Nephron (organoid): ENCODE results near the gene BBLN.

ENCODE experiments used
- H3K27ac Mint-ChIP-seq, 3 experiments: 2 replicates each; pipeline ENCODE4 v1.8.0; 2020; ENCODE audit warnings: mixed read lengths in 3 of 3, mild to moderate bottlenecking in 2 of 3, moderate library complexity in 1 of 3
- H3K27me3 Mint-ChIP-seq: 2 replicates; pipeline ENCODE4 v1.8.0; 2021; ENCODE audit warnings: low read depth, mild to moderate bottlenecking, moderate library complexity, mixed read lengths
- H3K36me3 Mint-ChIP-seq: 2 replicates; pipeline ENCODE4 v1.8.0; 2020; ENCODE audit warnings: low read depth, mixed read lengths
- H3K4me1 Mint-ChIP-seq: 2 replicates; pipeline ENCODE4 v1.8.0; 2020; ENCODE audit warnings: mixed read lengths
- H3K4me3 Mint-ChIP-seq, 3 experiments: 2 replicates each; pipeline ENCODE4 v1.8.0; 2020; ENCODE audit warnings: mild to moderate bottlenecking in 3 of 3, mixed read lengths in 3 of 3, moderate library complexity in 2 of 3
- H3K9me3 Mint-ChIP-seq: 2 replicates; pipeline ENCODE4 v1.8.0; 2020; ENCODE audit warnings: mixed read lengths
- TF ChIP-seq, protein P1 (sequence below), 3 experiments: fragments of 200-600 bp; sonication (generic); IDR thresholded peaks; one replicate each; pipeline ENCODE4 v1.5.0; 2021; ENCODE audit warnings: antibody characterized with exemption in 3 of 3; ENCODE audit not compliant: unreplicated experiment in 3 of 3

BBLN gene

DNA sequence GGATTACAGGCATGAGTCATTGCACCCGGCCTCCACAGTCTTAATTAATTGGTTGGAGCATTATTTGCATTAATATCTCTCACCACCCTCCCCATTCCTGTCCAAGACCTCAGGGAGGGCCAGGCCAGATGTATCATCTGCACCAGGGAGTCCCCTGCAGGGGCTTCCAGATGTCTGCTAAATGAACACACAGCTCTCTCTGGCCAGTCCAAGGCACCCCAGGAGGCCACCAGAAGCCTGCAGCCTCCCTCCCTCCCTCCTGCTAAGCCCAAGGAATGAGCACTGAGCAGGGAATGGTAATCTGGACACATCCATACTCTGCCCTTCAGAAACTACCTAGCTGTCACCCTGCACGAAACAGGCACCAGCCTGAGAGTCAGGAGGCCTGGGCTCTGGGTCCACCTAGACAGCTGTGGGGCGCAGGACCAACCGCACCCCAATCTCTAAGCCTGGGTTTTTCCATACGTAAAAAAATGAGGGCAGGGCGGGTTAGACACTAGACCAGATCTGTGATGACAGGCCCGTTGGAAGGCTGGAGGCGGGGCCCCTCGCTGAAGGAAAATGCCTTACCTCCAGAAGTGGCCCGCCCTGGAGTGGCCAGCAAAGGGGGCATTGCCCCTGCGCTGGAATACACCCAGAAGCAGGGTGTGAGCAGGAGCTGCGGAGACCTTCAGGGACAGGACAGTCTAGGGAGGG is 23.0 kb downstream of the BBLN start:
- peaks cover 80% of the 10 kb centered on the region for H3K36me3 Mint-ChIP-seq
- H3K9me3 Mint-ChIP-seq = no peaks in the 10 kb centered on the region
- TF ChIP-seq, protein P1, sequence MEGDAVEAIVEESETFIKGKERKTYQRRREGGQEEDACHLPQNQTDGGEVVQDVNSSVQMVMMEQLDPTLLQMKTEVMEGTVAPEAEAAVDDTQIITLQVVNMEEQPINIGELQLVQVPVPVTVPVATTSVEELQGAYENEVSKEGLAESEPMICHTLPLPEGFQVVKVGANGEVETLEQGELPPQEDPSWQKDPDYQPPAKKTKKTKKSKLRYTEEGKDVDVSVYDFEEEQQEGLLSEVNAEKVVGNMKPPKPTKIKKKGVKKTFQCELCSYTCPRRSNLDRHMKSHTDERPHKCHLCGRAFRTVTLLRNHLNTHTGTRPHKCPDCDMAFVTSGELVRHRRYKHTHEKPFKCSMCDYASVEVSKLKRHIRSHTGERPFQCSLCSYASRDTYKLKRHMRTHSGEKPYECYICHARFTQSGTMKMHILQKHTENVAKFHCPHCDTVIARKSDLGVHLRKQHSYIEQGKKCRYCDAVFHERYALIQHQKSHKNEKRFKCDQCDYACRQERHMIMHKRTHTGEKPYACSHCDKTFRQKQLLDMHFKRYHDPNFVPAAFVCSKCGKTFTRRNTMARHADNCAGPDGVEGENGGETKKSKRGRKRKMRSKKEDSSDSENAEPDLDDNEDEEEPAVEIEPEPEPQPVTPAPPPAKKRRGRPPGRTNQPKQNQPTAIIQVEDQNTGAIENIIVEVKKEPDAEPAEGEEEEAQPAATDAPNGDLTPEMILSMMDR (IDR thresholded peaks at IDR 0.05; ENCODE audit: unreplicated experiment in 3 of 3) = no peak
- H3K4me3 Mint-ChIP-seq = no peak overlapping the region
- no peak overlapping the region for H3K27ac Mint-ChIP-seq
- H3K4me1 Mint-ChIP-seq = no peaks in the 10 kb centered on the region
- H3K27me3 Mint-ChIP-seq = no peaks in the 10 kb centered on the region

DNA sequence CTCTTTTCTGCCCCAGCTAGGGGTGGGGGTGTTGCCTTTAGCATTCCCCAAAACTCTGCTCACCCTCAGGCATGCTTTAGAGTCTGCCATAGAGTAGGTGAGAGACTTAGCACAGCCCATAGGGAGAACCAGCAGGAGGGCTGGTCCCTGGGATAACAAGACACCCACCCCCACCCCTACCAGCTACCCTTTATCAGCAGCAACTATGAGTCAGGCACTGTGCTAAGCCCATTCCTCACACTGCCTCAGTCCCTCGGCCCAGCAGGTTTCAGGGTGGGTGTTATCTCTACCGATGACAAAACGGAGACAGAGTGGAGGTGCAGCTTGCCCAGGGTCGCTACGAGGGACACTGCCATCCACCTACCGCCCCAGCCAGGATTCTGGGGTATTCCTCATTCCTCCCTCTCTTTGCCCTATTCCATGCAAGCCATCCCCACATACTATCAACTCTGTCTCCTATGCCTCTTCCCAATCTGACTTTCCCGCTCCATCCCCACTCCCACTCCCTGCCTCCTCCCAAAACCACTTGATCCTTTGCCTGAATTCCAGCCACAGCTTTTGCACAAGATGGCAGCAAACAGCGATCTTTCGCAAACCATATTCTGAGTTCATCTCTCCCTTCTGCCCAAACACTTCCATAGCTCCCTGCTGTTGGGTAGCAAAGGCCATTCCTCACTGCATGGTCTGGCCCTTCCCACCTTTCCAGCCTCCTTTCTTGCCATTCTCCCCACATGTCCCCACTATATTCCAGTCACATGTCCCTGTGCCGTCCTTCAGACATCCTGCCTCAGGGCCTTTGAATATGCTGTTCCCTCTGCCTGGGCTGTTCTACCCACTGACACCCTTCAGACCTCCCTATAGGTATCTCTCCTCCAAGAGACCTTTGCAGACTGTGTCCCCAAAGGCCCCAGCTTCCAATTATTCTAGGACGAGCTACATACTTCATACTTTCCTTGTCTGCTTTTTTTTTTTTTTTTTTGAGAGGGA is 26.2 kb downstream of the BBLN start:
- Mint-ChIP-seq H3K27me3 (no peaks in the 10 kb centered on the region), H3K27ac (no peak overlapping the region), H3K9me3 (no peaks in the 10 kb centered on the region), H3K4me1 (peaks cover 5% of the 10 kb centered on the region), H3K4me3 (peak overlapping the region in 1 of 3 experiments; percentile 15), H3K36me3 (peaks cover 64% of the 10 kb centered on the region)
- TF ChIP-seq, protein P1 (IDR thresholded peaks at IDR 0.05; ENCODE audit: unreplicated experiment in 3 of 3) = no peak

- TF ChIP-seq, protein P1 (IDR thresholded peaks at IDR 0.05; ENCODE audit: unreplicated experiment in 3 of 3) = no peak
- Mint-ChIP-seq H3K27me3 (no peaks in the 10 kb centered on the region), H3K36me3 (peaks cover 53% of the 10 kb centered on the region), H3K27ac (no peak overlapping the region), H3K4me3 (peak overlapping the region in 2 of 3 experiments; percentile 47 to 58), H3K9me3 (no peaks in the 10 kb centered on the region), H3K4me1 (peaks cover 9% of the 10 kb centered on the region)
Measured at GRCh38 chr9:128187361-128187760, 27.3 kb downstream of the BBLN start.

DNA sequence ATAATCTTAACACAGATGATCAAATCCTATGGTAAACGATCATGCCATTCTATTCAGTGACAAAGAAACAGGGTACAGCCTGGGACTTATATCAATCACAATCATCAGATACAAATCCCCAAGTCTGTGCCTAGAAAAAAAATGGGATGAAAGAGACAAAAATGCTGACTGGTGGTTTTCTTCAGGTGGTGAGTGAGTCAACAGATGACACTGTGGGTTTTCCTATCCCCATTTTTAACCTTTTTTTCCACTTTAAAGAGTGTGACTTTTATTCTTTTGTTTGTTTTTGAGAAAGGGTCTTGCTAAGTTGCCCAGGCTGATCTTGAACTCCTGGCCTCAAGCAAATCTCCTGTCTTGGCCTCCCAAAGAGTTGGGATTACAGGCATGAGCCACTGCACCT is 28.1 kb downstream of the BBLN start:
- TF ChIP-seq, protein P1 (IDR thresholded peaks at IDR 0.05; ENCODE audit: unreplicated experiment in 3 of 3) = no peak
- Mint-ChIP-seq H3K27ac (no peak overlapping the region), H3K4me3 (peak overlapping the region; percentile 29 to 67 (median 62)), H3K9me3 (no peaks in the 10 kb centered on the region), H3K36me3 (peaks cover 45% of the 10 kb centered on the region), H3K27me3 (no peaks in the 10 kb centered on the region), H3K4me1 (peaks cover 9% of the 10 kb centered on the region)

GRCh38 chr9:128190013-128190412 is 29.9 kb downstream of the BBLN start:
- H3K27me3 Mint-ChIP-seq = no peaks in the 10 kb centered on the region
- H3K4me1 Mint-ChIP-seq = peaks cover 9% of the 10 kb centered on the region
- peaks cover 34% of the 10 kb centered on the region for H3K36me3 Mint-ChIP-seq
- TF ChIP-seq, protein P1 (IDR thresholded peaks at IDR 0.05; ENCODE audit: unreplicated experiment in 3 of 3) = no peak
- no peaks in the 10 kb centered on the region for H3K9me3 Mint-ChIP-seq
- H3K4me3 Mint-ChIP-seq = peak overlapping the region; percentile 92 to 100 (median 100)
- peak overlapping the region; percentile 77 to 92 (median 81) for H3K27ac Mint-ChIP-seq
